GM21447 (cell line): ENCODE measurements around the gene SQSTM1.

Source experiments
- ATAC-seq: cut with Tn5 transposase; IDR thresholded peaks from one replicate; pipeline ENCODE4 v1.9.1; 2021; ENCODE audit not compliant: unreplicated experiment

The SQSTM1 gene

DNA sequence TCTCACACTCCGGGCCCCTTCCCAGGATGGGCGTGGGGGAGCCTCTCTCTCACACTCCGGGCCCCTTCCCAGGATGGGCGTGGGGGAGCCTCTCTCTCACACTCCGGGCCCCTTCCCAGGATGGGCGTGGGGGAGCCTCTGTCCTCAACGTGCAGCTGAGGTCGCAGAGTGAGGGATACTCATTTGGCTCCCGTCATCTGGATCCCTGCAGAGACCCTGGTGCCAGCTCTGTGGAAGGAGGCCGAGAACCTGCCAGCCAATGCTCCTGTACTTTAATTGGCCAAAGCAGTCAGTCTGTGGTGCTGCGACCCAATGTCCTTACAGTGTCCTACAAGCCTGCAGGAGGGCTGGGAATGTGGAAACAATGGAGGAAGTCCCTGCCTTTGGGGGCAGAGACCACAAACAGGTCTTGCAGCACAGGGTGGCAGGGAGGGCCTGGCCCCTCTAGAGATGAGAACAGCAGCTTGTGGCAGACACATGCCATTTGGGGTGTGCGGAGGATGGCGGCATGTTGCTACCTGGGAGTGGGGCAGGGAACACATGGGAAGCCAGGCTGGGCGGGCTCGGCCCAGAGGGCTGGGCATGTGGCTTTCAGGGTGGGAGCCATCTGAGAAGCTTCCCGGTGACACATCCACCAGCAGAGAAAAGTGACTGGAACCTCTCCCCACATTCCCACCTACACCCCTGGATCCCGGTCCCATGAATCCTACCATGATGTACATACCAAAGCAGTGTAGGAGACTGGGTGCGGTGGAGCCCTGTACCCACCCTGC is 51.5 kb downstream of the SQSTM1 start:
- ATAC-seq, result no peak

DNA sequence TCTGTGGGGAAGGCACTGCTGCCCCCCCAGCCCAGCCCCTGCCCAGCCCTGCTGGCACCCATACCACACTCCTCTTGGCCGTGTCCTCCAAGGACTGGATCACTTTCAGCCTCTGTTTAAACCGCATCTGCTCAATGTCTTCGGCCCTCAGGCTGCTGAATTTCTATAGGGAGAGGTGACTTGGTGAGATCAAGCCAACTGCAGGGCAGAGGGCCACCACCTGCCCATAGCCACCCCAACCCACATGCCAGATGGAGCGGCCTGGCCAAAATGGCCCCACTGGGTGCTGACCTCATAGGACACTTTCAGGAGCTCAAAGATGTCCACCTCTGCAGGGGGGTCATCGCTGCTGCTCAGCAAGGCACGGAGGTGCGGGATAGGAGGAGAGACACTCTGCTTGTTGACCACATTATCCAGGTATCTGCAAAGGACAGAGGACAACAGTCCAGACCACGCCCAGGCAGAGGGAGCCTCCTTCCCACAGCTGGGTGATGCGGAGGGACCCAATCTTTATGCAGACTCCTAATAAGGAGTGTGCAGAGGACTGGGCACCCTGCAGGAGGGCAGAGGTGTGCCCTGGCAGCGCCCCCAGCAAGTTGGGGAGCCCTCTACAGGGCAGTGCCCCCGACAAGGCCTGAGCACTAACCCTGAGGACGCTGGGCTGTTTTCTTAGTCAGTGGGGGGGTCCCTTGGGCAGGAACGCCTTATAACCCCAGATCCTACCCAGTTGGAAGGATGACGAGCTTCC is 52.3 kb downstream of the SQSTM1 start:
- no peak for ATAC-seq

DNA sequence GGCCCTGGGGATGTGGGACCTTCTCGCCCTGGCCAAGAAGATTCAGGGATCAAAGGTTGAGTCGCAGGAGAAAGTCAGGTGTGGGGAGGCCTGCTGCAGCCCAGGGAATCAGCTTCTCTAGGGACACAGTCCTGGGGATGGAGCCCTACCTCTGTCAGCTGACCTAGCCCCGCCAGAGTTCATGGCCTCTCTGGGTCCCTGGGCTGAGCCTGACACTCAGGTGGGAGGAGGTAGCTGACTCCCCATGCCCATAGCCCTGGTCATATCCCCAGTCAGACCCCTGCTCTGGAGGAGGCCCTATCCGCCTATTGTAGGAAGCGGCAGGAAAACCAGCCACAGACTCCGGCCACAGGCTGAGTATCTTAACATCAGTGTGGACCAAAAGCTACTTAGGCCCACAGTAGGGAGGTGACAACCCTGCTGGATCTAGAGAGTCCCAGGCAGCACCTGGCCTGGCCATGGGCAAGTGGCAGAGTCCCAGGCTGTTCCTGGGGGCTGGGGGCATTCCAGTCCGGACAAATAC is 52.9 kb downstream of the SQSTM1 start:
- ATAC-seq, result no peak

DNA sequence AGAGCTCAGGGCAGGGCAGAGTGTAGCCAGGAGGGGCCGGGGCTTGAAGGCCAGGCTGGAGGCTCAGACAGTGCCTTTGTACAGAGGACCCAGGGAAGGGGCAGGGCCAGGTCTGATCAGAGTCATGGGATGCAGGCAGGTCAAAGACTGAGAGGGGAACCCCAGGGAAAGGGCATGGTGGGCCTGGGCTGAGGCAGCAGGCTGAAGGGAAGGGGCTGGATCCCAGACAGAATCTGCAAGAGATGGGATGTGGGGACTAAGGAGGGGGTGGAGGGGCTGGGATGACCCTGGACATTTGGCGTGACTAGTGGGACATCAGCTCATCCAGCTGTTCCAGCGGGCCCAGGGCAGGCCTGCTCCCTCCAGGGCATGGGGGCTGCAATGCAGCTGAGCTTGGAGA is 53.4 kb downstream of the SQSTM1 start:
- ATAC-seq, result no peak

DNA sequence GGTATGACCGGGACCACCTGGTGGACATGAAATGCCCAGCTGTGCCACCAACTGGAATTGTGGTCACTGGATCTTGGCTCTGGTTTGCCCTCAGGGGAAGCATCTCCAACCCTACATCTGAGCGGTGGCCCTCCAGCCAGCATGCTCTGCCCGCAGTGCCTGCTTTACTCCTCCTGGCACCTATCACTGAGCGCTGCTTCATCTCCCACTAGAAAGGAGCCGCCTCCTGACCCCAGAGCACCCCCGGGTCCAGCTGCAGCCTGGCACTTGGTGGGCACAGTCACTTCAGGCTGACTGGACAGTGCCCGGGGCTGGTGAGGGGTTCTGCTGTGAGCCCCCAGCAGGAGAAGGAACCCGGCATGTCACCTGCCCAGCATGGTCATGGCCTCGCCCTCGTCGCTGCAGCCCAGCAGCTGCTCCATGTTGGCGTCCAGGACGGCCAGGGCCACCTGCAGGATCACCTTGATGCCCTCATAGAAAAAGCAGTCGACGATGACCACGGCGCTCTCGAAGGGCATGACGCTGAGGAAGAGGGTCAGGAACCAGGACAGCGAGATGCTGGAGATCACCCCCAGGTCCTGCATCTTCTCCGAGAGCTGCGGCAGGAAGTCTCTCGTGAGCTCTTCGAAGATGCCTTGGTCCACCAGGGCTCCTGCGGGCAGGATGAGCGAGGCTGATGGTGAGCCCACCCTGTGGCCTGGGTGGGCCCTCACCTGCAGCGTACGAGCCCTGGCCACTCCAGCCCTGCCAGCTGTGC is 54.0 kb downstream of the SQSTM1 start:
- no peak for ATAC-seq

DNA sequence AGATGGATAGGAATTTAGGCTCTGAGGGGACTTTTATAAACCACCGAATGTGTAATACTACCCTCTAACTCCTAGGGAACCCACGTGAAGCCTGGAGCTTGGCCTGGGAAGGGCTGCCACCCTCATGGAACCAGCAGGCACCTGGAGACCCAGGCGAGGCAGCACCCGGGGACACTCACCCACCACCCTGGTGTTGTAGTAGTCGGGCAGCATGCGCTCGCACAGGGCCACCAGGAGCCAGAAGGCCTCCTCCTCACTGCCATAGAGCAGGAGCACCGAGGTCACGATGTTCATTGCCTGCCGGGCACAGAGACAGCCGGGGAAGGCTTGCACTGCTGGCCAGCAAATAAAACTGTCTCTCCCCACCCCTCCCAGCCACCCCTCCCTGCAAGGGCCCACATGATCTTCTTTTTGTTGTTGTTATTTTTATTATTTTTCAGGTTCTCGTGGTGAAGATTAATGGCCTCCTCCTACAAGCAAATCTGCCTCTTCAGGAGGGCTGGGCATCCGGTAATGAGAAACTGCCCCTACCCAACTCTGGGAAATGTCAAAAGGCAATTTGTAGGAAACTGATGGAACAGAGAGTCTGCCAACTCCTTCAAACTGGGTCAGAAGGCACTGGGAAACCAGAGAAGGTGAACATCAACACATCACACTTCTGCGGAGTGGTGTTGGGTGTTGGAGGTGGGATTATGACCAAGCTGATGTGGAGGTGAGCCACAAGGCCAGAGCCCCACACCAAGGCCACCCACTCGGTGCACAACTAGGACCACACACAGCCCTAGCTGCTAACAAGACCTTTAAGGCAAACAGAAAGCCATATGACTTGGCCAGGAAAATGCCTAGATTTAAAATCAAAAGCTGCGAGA is 55.3 kb downstream of the SQSTM1 start:
- no peak for ATAC-seq

DNA sequence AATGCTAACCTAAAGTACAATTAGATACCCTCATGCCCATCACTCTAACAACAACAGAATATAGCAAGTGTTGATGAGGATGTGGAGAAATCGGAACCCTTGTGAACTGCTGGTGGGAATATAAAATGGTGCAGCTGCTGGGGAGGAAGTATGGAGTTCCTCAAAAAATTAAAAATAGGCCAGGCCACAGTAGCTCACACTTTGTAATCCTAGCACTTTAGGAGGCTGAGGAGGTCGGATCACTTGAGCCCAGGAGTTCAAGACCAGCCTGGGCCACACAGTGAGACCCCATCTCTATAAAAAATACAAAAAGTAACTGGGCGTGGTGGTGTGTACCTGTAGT is 55.9 kb downstream of the SQSTM1 start:
- no peak for ATAC-seq

DNA sequence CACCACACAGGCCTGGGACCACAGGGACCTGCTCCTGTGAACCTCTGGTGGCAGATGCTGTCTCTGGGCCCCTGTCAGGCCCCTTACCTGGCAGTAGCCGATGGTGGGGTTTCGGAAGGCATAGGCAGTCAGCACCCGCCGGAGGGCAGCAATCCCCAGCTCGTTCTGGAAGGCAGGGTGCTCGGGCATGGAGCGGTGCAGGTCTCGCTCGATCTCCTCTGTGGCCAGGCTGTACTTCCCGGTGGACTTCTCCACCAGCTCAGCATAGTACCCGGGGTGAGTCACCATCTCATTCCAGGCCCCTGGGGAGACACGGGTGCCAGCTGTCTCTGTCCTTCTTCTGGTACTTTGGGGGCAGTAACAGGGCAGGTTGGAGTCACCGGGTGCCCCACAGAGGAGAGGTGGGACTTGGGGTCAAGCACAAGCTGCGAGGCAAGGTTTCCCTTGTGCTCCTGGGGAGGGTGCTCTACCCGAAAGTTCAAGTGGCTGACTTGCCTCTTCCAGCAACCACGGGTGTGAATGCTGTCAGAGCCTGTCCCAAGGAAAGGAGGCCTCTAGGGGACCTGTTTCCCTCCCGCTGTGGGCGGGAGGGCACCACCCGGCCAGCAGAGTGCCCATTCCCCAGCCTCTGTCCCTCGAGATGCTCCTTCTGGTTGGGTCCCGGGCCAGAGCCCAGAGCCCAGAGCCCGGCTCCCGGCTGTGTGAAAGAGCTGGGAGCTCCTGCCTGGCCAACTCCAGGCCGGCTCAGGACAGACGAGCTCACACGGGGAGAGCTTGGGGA is 57.7 kb downstream of the SQSTM1 start:
- ATAC-seq, result no peak

DNA sequence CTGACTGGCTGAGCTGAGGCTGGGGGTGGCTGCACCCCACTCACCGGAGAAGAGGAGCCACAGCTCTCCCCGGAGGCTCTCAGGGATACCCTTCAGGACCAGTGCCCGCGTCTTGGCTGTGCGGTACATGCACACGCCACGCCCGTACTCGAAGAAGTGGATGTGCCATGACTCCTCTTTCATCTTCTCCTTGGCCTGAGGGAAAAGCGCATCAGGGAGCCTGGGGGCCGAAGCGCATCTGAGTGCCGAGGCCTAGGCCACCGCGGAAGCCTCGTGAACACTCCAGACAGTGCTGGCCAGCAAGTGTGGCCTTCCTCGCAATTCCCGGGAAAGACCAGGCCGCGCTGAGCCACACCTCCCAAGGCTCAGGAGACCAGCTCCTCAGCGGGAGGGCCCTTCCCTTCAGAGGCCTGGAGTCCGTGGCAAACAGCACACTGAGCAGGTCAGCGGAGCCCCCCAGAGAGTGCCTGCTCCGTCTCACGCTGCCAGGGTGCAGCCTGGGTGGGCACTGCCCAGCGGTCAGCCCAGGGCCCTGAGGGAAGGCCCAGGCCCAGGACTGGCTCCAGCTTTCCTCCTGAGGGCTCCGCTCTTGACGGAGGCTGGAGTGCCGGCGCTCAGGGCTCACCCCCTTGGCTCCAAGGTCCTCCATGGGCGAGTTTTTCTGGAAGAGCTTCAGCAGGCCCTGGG is 58.4 kb downstream of the SQSTM1 start:
- no peak for ATAC-seq

DNA sequence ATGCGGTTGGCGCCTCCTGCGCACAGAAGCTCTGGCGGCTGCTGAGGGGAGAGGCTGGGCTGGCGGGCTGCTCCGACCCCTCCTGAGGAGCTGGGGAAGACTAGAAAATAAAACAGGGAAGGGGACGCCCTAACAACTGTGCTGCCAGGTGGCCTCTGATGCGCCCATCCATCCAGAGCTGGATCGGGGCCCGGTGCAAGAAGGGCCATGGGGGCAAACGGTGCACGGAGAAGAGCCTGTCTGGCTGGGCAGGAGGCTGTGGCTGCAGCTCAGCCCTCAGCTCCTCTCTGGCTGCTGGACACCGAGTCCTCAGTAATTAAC is 58.9 kb downstream of the SQSTM1 start:
- no peak for ATAC-seq

DNA sequence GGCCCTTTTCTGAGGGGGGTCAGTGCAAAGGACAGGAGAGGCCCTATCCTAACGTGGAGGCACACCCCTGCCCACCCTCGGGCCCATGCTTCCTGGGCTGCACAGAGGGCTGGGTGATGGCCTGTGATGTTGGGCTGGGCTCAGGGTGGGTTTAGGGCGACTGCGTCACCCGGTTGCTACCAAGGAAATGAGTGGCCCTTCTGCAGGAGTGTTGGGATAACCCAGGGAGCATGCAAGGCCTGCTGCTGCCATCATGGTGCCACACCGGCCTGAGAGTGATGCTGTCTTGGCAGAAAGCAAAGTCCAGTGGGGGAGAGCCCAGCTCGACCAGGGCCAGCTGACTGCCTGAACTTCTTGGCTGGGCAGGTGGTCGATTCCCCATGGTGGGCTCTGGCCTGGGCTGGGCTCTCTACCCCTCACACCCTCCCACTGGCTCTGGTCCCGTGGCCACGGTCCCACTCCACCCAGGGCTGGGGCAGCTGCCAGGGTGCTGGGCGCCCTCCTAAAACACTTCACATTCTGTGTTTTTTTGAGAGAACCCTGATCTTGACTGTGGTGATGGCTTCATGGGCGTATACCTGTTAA is 59.5 kb downstream of the SQSTM1 start:
- no peak for ATAC-seq

DNA sequence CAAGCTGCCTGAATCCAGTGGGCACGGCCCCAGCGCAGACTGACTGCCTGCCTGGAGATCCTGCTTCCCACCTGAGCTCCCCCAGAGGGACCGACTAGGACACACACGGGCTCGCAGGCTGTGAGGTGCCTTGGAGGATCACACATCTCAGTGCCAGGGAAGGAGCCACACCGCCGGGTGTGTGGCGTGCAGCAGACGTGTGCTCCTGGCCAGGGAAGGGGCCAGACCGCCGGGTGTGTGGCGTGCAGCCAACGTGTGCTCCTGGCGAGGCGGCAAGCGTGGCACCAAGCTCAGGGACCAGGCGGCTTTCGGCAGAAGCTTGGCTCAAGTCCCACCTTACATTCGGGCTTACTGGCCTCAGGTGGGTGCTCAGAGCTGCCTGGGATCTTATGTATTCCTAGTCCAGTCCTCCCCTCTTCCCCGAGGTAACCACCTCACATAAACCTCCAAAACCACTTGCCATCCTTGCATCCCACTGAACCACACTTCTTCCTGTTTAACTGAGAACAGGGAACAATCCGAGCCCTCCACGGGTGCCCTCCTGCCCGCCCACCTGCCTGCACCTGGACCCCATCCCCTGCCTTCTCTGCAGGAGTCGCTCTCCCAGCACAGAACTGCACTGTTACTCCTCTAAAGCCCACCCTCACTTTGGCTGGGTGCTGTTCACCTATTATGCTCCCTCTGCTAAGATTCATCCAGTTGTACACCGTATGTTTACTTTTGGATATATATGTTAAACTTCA is 60.3 kb downstream of the SQSTM1 start:
- no peak for ATAC-seq

DNA sequence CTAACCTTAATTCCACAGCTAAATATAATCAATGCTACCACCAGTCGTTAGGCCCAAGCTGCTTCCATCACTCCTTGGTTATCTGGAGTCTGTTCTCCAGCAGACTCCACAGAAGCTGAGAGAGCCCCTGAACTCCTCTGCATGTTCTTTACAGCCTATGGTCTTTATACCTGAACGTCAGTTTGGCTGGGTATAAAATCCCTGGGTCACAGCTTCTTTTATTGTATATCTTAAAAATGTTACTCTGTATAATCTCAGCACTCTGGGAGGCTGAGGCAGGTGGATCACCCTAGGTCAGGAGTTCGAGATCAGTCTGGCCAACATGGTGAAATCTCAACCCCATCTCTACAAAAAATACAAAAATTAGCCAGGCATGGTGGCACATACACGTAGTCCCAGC is 61.6 kb downstream of the SQSTM1 start:
- no peak for ATAC-seq

DNA sequence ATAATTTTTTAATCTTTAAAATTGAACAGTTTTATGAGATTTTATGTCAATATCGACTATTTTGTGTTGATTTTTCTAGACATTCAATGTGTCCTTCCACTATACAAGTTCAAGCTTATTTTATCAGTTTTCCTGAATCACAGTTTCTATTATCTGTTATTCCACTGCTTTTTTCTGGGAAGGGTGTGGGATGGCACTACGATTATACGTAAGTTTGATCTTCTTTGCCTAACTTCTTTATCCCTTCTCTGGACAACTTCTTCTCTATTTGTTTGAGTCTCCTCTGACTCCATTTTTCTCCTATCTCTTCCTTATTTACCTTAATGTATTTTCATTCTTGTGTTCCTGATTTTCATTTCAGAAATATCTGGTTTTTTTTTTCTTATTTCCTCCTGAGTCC is 62.5 kb downstream of the SQSTM1 start:
- ATAC-seq, result no peak

DNA sequence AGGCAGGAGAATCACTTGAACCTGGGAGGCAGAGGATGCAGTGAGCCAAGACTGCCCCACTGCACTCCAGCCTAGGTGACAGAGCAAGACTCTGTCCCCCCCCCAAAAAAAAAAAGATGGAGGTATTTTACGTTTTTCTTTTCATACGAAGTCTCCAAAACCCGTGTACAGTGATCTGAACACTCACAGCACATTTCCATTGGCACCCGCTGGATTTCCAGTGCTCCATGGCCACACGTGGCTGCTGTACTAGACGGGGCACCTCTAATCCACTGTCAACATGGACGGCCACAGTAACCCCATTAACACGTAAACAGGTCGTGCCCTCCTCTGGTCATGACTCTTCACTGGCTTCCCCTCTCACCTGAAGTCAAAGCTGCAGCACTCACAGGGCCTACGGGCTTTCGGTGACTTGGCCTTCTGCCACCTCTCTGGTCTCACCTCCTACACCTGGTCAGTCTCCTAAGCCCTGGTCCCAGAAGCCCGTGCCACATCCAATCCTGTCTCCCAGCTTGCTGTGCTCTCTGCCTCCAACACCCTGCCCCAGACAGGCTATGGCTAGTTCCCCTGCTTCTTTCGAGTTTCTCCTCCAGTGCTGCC is 64.9 kb downstream of the SQSTM1 start:
- ATAC-seq, result no peak

DNA sequence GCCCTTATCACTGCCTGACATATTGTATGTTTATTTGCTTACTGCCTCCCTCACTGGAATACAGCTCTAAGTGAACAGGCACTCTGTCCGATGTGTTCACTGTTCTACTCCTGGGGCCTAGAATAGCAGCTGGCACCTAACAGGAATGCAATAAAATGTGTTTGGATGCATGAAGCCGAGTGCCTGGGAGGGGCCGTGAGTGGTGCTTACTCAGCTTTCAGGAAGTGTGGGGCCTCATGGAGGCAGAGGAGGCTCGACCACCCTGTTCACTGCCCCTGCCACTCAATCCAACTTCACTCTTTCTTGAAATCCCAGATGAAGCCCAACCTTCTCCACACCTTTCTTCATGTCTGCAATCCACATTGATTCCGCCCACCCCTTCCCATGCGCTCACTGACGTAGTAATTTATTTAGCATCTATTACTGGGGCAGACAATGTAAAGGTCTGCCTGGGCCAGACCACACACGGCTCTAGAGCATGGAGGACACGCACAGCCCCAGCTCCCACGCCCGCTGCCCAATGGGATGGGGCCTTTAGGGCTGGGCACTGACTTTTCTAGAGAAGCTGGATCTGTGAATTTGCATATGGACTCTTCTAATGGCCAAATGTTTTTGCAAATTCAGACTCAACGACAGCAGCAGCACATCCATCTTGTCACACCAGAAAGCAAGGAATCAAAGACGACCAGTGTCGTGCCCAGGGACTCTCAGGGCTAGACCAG is 65.6 kb downstream of the SQSTM1 start:
- ATAC-seq, result no peak

DNA sequence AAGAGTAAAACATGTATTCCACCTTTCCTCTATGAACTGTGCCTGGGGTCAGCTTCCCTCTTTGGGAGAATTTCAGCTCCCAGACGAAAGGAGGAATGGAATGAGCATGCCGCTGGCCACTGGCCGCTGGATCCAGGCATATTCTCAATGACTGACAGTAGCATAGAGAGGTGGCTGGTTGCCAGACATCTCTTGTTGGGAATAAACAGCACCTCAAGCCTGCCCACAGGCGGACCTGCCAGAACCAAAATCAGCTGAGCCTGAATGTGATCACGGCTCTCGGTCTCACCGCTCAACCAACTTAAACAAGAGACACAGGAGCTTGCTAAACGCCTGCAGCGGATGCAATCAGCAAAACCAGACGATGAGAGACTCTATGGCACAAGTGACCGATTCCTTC is 66.4 kb downstream of the SQSTM1 start:
- ATAC-seq, result no peak
